Activated CD4-positive, alpha-beta T cell treated with anti-CD3 and anti-CD28 coated beads for 36 hours (primary cell): Measurements from ENCODE around the gene GAS6. TPM values are rescaled to one million over a fixed set of nuclear protein-coding genes. Genes with fewer than 3 reads are reported as not detected.
A peak's percentile ranks its signal among the peaks of the same experiment; 100 is the strongest.
"Not testable (repeated sequence)": the region's sequence is repeated elsewhere in the genome, so short reads cannot be mapped to it uniquely, and the experiment has no call there.

Source experiments
- ATAC-seq: fragments of 200-7000 bp; cut with Tn5 transposase; one replicate; pipeline ENCODE4 v1.10.0; 2021; ENCODE audit warnings: mild to moderate bottlenecking, moderate library complexity
- CTCF ChIA-PET: fragments of 350-600 bp; sonication (Branson Sonifier 250); formaldehyde crosslinking; loops from one replicate; lab custom pipeline; 2021; ENCODE audit warnings: antibody characterized with exemption; lab: Charles Lee
- POLR2A ChIA-PET: fragments of 350-600 bp; sonication (Branson Sonifier 250); formaldehyde crosslinking; loops from one replicate; lab custom pipeline; 2021; ENCODE audit warnings: antibody characterized with exemption, inconsistent platforms; lab: Charles Lee
- DNase-seq: peaks from one replicate; pipeline ENCODE4 v3.0.0-alpha.2; 2020
- H3K27ac Mint-ChIP-seq: one replicate; pipeline ENCODE4 v1.8.0; 2021; ENCODE audit warnings: mixed read lengths
- H3K27me3 Mint-ChIP-seq: one replicate; pipeline ENCODE4 v1.8.0; 2021; ENCODE audit warnings: mixed read lengths
- H3K36me3 Mint-ChIP-seq: one replicate; pipeline ENCODE4 v1.8.0; 2021; ENCODE audit warnings: low read depth, mixed read lengths
- H3K4me1 Mint-ChIP-seq: one replicate; pipeline ENCODE4 v1.8.0; 2021; ENCODE audit warnings: mixed read lengths
- H3K4me3 Mint-ChIP-seq: one replicate; pipeline ENCODE4 v1.8.0; 2021; ENCODE audit warnings: mild to moderate bottlenecking, moderate library complexity, mixed read lengths
- H3K9me3 Mint-ChIP-seq: one replicate; pipeline ENCODE4 v1.8.0; 2021; ENCODE audit warnings: low read depth, mixed read lengths
- intact Hi-C, 2 experiments: fragments of 100-400 bp; cut with DNase I in 1 of 2; cut with micrococcal nuclease in 1 of 2; formaldehyde crosslinking; loops; one replicate each; pipeline versions ENCODE4 v1.14.2 to v1.15.1; 2022 to 2024; cut with DNase I, micrococcal nuclease
- total RNA-seq, 2 experiments: library from RNA; stranded (reverse); gene quantifications; one replicate each; pipeline ENCODE4 v1.2.3, GENCODE V29; 2021

GAS6 gene
- total RNA-seq, result under 1 TPM; 0.54 to 0.73 TPM

DNA sequence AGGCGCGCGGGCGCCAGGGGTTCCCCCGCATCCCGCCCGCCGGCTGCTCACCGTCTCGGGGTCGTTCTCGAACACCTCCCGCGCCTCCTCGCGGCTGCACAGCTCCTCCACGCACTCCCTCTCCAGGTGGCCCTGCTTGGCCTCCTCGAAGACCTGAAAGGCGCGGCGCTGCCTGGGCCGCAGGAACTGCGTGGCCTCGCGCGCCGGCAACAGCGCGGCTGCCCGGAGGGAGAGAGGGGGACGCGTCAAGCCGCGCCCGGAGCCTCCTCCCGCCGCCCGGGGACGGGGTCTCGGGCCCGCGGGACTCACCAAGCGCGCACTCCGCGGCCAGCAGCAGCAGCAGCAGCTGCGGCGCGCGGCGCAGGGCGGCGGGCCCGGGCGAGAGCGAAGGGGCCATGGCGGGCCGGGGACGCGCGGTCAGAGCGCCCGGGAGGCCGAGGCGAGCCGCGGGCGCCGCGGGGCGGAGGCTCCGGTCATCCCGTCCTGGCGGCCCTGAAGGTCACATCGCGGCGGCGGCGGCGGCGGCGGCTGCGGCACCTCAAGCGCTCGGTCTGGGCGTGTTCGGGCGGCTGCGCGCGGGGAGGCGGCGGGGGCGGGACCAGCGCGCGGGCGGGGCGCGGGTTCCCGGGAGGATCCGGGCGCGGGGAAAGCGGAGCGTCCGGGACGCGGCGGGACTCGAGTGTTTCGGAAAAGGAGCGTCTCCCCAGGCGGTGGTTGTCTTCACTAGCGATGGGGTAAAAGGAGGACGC, at the start of gene GAS6:
Gene GAS6 (minus strand): TSS at position 553 of the 749 bp plus-strand sequence. CDS start 156 bp downstream, at position 397.
- CTCF ChIA-PET, result no interaction called here
- intact Hi-C loops, result no loop called here

GRCh38 chr13:113913408-113913807, 49.5 kb upstream of the GAS6 start:
- H3K4me1 Mint-ChIP-seq, H3K36me3 Mint-ChIP-seq, POLR2A ChIA-PET, CTCF ChIA-PET, H3K4me3 Mint-ChIP-seq, H3K27ac Mint-ChIP-seq, H3K9me3 Mint-ChIP-seq, intact Hi-C loops: not testable (repeated sequence)
- H3K27me3 Mint-ChIP-seq, result peaks cover 43% of the 10 kb centered on the region
- peak; percentile 30 for ATAC-seq
- DNase-seq, result peak; percentile 17

More for the DNA sequence above, at the start of gene GAS6:
- H3K4me3 Mint-ChIP-seq, result peak within 1 kb of the TSS; percentile 57
- peak; percentile 42 for DNase-seq
- H3K27ac Mint-ChIP-seq, result no peak within 1 kb of the TSS
- POLR2A ChIA-PET, result no interaction called here
- H3K9me3 Mint-ChIP-seq, result peaks cover 5% of the 10 kb centered on the region
- peak; percentile 63 for ATAC-seq
- H3K36me3 Mint-ChIP-seq, result no peaks in the 10 kb centered on the region
- peaks cover 44% of the 10 kb centered on the region for H3K27me3 Mint-ChIP-seq
- H3K4me1 Mint-ChIP-seq, result peaks cover 9% of the 10 kb centered on the region

DNA sequence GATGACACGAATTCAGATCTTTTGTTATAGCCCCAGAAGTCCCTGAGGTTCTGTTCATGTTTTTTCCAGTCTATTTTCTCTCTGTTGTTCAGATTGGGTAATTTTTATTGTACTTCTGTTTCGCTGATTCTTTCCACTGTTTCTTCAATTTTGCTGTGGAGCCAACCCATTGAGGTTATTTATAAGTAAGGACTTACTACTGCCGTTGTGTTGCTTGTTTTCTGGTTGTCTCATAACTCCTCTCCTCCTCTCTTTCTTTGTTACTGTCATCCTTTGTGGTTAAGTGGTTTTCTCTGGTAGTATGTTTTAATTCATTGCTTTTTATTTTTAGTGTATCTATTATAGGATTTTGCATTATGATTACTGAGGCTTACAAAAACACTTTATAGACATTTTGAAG, 48.7 kb upstream of the GAS6 start:
- ATAC-seq (no peak), DNase-seq (no peak)
- Mint-ChIP-seq H3K36me3 (no peaks in the 10 kb centered on the region), H3K9me3 (no peaks in the 10 kb centered on the region), H3K4me1 (peaks cover 9% of the 10 kb centered on the region), H3K4me3 (no peak overlapping the region), H3K27ac (no peak overlapping the region), H3K27me3 (peaks cover 47% of the 10 kb centered on the region)
- ChIA-PET POLR2A (no interaction called here), CTCF (interaction anchor here (1.2 kb wide), 1 partner anchor 12 kb away, joined by 3 read pairs; no protein-coding TSS in a partner anchor)
- intact Hi-C loops, result no loop called here

DNA sequence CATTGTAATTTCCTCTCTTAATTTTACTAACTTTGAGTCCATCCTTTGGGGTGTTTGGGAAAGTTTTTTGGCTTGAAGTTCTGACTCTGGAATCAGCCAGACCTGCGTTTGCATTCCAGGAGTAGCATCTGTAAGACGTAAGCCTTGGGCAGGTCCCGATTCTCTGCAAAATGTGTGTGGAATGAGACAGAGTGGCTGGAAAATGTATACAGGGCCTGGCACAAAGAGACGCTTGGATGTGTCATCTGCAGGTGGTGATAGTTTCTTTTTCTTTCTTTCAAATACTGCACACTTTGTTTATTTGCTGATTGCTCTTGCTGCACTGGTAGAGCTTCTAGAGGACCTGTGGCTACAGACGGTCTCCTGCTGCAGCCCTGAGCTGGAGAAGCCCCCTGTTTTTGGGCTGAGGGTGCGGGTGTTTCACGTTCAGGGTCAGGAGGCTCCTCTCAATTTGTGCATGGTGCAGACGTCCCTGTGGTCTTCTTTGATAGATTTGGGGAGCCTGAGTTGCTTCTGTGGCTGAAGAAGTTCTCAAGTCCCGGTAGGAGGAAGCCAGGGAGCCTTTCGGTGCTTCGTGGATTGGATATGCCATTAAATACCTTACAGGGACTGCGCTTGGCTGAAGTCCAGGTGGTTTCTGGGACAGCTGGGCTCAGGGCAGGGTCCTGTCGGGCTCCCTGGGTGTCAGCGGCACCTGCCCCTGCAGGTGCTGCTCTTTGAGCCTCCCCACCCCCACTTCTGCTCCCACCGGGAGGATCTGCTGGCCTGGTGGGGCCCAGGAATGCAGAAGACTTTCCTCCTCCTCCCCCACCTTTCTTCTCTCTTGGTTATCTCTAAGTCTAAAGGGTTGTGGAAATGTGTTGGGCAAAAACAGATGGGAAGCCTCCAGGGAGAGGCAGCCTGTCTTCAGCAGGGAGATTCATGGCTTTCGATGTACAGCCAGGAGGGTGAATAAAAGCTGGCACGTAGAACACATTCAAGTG, 44.0 kb upstream of the GAS6 start:
- intact Hi-C loops, result no loop called here
- ATAC-seq (no peak), DNase-seq (no peak)
- Mint-ChIP-seq H3K4me1 (peaks cover 4% of the 10 kb centered on the region), H3K27ac (no peak overlapping the region), H3K4me3 (no peak overlapping the region), H3K36me3 (no peaks in the 10 kb centered on the region), H3K9me3 (no peaks in the 10 kb centered on the region), H3K27me3 (peaks cover 30% of the 10 kb centered on the region)
- ChIA-PET CTCF (interaction anchor here (0.6 kb wide), 1 partner anchor 184 kb away, joined by 3 read pairs; no protein-coding TSS in a partner anchor), POLR2A (interaction anchor here (0.7 kb wide), 1 partner anchor 433 kb away, joined by 6 read pairs; no protein-coding TSS in a partner anchor)

- intact Hi-C loops, result no loop called here
- Mint-ChIP-seq H3K36me3 (no peaks in the 10 kb centered on the region), H3K27me3 (peaks cover 22% of the 10 kb centered on the region), H3K4me1 (peaks cover 4% of the 10 kb centered on the region), H3K27ac (no peak overlapping the region), H3K9me3 (no peaks in the 10 kb centered on the region), H3K4me3 (no peak overlapping the region)
- DNase-seq (no peak), ATAC-seq (no peak)
- CTCF ChIA-PET, result interaction anchor here (1.0 kb wide), 1 partner anchor 16 kb away, joined by 4 read pairs; no protein-coding TSS in a partner anchor
- POLR2A ChIA-PET, result no interaction called here
Observed at GRCh38 chr13:113906571-113906970, 42.7 kb upstream of the GAS6 start.

DNA sequence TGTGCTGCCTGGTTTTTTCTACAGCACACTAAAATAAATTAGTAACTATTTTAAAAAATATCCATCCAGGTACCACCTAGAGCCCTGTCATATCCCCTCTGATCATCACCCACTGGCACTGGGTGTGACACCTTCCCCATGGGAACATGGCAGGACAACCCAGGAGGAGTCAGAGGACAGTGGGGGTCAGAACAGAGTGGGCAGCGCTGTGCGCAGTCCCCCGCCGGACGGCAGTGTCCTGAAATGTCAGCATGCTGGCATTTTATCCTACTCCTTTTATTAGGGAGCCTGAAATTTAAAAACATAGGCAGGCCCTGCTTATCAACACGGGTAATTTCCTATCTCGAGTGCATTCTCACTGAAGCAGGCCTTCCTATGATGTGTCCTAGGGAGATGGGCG, 42.1 kb upstream of the GAS6 start:
- CTCF ChIA-PET, result no interaction called here
- no peak for DNase-seq
- peaks cover 4% of the 10 kb centered on the region for H3K4me1 Mint-ChIP-seq

DNA sequence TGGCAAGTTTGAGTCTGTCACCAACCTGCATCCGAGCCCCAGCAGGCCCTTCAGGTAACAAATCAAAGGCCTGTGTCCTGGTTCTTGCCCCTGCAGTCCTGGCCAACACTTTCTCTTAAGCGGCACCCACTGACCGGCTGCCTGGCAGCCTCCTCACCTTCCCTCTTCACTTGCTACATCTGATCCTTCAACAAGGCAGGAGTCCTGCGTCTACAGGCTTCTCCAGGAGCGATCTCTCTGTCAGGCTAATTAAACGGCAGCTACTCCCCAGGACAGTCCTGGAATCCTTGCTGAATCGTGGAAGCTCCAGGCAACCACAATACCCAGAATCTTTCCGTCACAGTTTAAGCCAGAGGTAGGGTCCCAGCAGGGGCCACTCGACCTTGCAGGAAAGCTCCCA, 41.1 kb upstream of the GAS6 start:
- ATAC-seq (no peak), DNase-seq (no peak)
- Mint-ChIP-seq H3K9me3 (no peaks in the 10 kb centered on the region), H3K27me3 (peaks cover 13% of the 10 kb centered on the region), H3K4me3 (no peak overlapping the region), H3K36me3 (no peaks in the 10 kb centered on the region), H3K4me1 (peaks cover 4% of the 10 kb centered on the region), H3K27ac (no peak overlapping the region)
- intact Hi-C loops, result loop anchor here in 1 of 2 experiments (2.0 kb wide), 1 partner anchor 88 kb away; no protein-coding TSS in a partner anchor
- POLR2A ChIA-PET, result no interaction called here
- CTCF ChIA-PET, result no interaction called here

More for the DNA sequence above, 42.1 kb upstream of the GAS6 start:
- H3K9me3 Mint-ChIP-seq, result no peaks in the 10 kb centered on the region
- intact Hi-C loops, result loop anchor here in 1 of 2 experiments (2.0 kb wide), 1 partner anchor 89 kb away; no protein-coding TSS in a partner anchor
- H3K27ac Mint-ChIP-seq, result no peak overlapping the region
- H3K4me3 Mint-ChIP-seq, result no peak overlapping the region
- POLR2A ChIA-PET, result no interaction called here
- no peak for ATAC-seq
- H3K27me3 Mint-ChIP-seq, result peaks cover 18% of the 10 kb centered on the region
- no peaks in the 10 kb centered on the region for H3K36me3 Mint-ChIP-seq

DNA sequence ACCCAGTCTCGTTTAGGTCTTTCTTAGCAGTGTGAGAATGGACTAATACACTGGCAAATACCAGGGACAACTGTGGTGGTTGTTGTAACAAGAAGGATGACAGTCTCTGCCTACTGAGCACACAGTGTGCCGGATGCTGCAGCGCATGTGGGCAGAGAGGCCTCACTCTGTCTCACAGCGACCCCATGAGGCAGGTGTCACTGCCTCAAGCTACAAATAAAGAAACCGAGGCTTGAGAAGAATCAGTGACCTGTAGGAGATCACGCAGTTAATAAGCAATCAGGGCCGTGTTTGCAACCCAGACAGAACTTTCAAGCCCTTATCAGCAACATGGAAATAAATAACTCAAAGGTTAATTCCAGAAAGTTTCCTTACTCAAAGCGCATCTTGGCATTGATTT, 40.5 kb upstream of the GAS6 start:
- ChIA-PET POLR2A (no interaction called here), CTCF (no interaction called here)
- Mint-ChIP-seq H3K4me1 (peaks cover 4% of the 10 kb centered on the region), H3K27ac (no peak overlapping the region), H3K36me3 (no peaks in the 10 kb centered on the region), H3K4me3 (no peak overlapping the region), H3K9me3 (no peaks in the 10 kb centered on the region), H3K27me3 (peaks cover 13% of the 10 kb centered on the region)
- ATAC-seq, result peak; percentile 58
- intact Hi-C loops, result loop anchor here in 1 of 2 experiments (2.0 kb wide), 1 partner anchor 88 kb away; no protein-coding TSS in a partner anchor
- peak; percentile 58 for DNase-seq

- intact Hi-C loops, result loop anchor here in 1 of 2 experiments (2.0 kb wide), 1 partner anchor 87 kb away; no protein-coding TSS in a partner anchor
- Mint-ChIP-seq H3K36me3 (no peaks in the 10 kb centered on the region), H3K9me3 (no peaks in the 10 kb centered on the region), H3K4me1 (peaks cover 4% of the 10 kb centered on the region), H3K4me3 (no peak overlapping the region), H3K27ac (no peak overlapping the region), H3K27me3 (peaks cover 9% of the 10 kb centered on the region)
- no peak for ATAC-seq
- ChIA-PET CTCF (no interaction called here), POLR2A (no interaction called here)
- no peak for DNase-seq
Observed at GRCh38 chr13:113903912-113904311, 40.0 kb upstream of the GAS6 start.

DNA sequence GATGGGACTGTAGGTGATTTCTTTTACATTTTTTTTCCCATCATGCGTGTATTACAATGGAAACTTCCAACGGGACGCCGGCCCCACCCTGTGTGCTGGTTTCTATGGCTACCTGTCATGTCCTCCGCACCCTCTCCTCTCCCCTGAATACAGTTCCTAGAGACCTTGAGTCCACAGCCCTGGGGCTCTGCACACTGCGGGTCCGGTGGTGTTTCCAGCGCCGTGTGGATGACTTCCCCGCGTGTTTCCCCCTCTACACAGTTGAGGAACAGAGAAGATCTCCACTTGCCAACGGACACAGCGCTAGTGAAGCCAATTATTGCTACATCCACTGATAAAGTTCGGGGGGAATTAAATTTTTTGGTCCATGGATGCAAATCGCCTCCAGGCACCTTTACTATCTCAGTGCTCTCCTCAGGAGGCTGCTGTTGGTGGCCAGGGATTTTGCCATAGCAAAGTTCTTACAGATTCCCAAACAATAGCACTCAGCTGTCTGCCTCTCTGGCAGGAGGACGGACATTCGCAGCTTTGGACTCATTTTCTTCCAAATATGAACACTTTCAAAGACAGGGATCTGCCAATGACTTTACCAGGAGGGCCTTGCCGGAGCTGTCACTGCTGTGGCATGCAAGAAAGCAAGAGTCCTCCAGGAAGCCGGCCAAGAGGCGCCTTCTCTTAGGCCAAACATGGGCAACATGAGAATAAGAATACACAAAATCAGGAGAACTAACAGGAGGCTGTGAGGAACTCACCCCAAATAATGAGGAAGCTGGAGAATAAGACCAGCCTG, 39.3 kb upstream of the GAS6 start:
- intact Hi-C loops, result no loop called here
- ChIA-PET CTCF (interaction anchor here (0.7 kb wide), 1 partner anchor 231 kb away, joined by 3 read pairs; no protein-coding TSS in a partner anchor), POLR2A (no interaction called here)
- Mint-ChIP-seq H3K36me3 (no peaks in the 10 kb centered on the region), H3K27me3 (peaks cover 8% of the 10 kb centered on the region), H3K4me3 (no peak overlapping the region), H3K4me1 (peaks cover 2% of the 10 kb centered on the region), H3K9me3 (no peaks in the 10 kb centered on the region), H3K27ac (no peak overlapping the region)
- DNase-seq, result no peak
- ATAC-seq, result no peak
